GM12891 (cell line): ENCODE results near the gene ANO7.

Source experiments
- PAX5 ChIP-seq: IDR thresholded peaks from 2 replicates; pipeline ENCODE4 v1.6.1; 2011; ENCODE audit warnings: low read length, moderate library complexity, mild to moderate bottlenecking; ENCODE audit not compliant: insufficient read depth, severe bottlenecking
- POLR2A ChIP-seq: IDR thresholded peaks from 2 replicates; pipeline ENCODE4 v1.6.1; 2011; ENCODE audit warnings: low read depth, low read length, control low read depth
- POLR2AphosphoS5 ChIP-seq: IDR thresholded peaks from 2 replicates; pipeline ENCODE4 v1.6.1; 2011; ENCODE audit warnings: low read depth, low read length, control low read depth
- POU2F2 ChIP-seq: IDR thresholded peaks from 2 replicates; pipeline ENCODE4 v1.6.1; 2011; ENCODE audit warnings: low read depth, mild to moderate bottlenecking, control low read depth, low read length, moderate library complexity
- TAF1 ChIP-seq: IDR thresholded peaks from 2 replicates; pipeline ENCODE4 v1.6.1; 2011; ENCODE audit warnings: low read depth, low read length, control low read depth

DNA sequence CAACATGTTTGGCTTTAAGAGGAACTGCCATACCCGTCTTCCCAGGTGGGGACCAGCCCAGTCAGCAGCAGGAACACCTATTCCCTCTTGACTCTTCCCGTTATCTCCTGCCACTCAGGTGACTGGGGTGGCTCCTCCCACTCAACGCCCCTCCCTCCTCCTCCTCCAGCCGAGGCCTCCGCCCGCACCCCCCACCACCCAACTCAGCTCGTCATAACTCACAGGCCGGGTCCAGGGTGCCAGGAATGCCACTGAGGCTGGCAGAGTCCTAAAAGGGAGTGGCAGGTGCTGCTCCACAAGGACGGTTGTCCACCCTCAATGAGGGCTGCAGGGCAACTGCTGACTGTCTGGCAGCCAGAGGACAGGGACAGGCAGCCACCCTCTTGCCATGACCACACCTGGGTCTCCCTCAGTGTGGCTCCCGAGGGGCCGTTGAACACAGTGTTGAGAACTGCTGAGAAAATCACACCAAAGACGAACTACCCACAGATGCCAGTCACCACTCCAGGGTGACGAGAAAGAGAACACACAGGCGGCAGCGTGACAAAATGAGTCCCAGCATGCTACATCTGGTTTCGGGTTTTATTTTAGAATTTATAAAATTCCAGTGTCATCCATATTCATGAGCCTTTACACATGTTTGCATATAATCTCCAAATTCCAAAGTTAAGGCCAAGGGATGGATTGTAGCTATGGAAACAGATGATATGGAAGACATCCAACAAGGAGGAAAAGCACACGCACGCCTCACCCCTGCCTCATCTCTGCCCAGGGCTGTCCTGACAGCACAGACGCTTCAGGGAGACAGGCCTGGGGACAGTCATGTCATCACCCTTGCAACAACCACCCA, 38.5 kb downstream of the ANO7 start:
- no peak for TF ChIP-seq TAF1
- TF ChIP-seq POLR2A, result no peak
- no peak for TF ChIP-seq POLR2AphosphoS5
- no peak for TF ChIP-seq POU2F2
- no peak for TF ChIP-seq PAX5
